Caco-2 (cell line): ENCODE results near the gene GCGR. TPM values are rescaled to one million over a fixed set of nuclear protein-coding genes. Genes with fewer than 3 reads are reported as not detected.

Experiments
- BruUV-seq: library from RNA; stranded (reverse); fragments of 400-500 nt; replicated peaks from 2 replicates; lab custom pipeline; 2021; lab: Mats Ljungman, UMichigan
- CTCF ChIA-PET: fragments of 300-600 bp; sonication (Branson Sonifier 250); formaldehyde crosslinking; loops from one replicate; lab custom pipeline; 2022; ENCODE audit warnings: antibody characterized with exemption; lab: Charles Lee
- POLR2A ChIA-PET: fragments of 300-600 bp; sonication (Branson Sonifier 250); formaldehyde crosslinking; loops from one replicate; lab custom pipeline; 2022; ENCODE audit warnings: antibody characterized with exemption; lab: Charles Lee
- DNase-seq, 2 experiments: peaks; one replicate each; pipeline versions ENCODE4 v3.0.0 to v3.0.0-alpha.2; 2020 to 2022
- H3K27me3 ChIP-seq: replicated peaks from 2 replicates; pipeline ENCODE4 v1.6.0; 2011; ENCODE audit warnings: low read length; ENCODE audit not compliant: control insufficient read depth, insufficient read depth
- H3K36me3 ChIP-seq: 2 replicates; pipeline ENCODE4 v1.5.1; 2011; ENCODE audit warnings: low read length; ENCODE audit not compliant: control insufficient read depth, insufficient read depth
- H3K4me1 ChIP-seq: fragments of 250-450 bp; sonication (Bioruptor Pico); 2 replicates; pipeline ENCODE4 v1.5.1; 2020; ENCODE audit warnings: mild to moderate bottlenecking
- H3K4me3 ChIP-seq: 2 replicates; pipeline ENCODE4 v1.5.1; 2011; ENCODE audit warnings: low read depth, mild to moderate bottlenecking, control low read depth, low read length
- H3K9me3 ChIP-seq: fragments of 250-450 bp; sonication (Bioruptor Pico); 2 replicates; pipeline ENCODE4 v1.5.1; 2020; ENCODE audit warnings: mild to moderate bottlenecking, moderate library complexity
- H3K27ac Mint-ChIP-seq: one replicate; pipeline ENCODE4 v1.8.0; 2022; ENCODE audit warnings: mixed read lengths; ENCODE audit not compliant: unreplicated experiment
- H3K27me3 Mint-ChIP-seq: one replicate; pipeline ENCODE4 v1.8.0; 2022; ENCODE audit warnings: mixed read lengths; ENCODE audit not compliant: insufficient read depth, unreplicated experiment
- H3K36me3 Mint-ChIP-seq: one replicate; pipeline ENCODE4 v1.8.0; 2022; ENCODE audit warnings: mild to moderate bottlenecking, mixed read lengths; ENCODE audit not compliant: insufficient read depth, unreplicated experiment
- H3K4me1 Mint-ChIP-seq: one replicate; pipeline ENCODE4 v1.8.0; 2022; ENCODE audit warnings: low read depth, mixed read lengths; ENCODE audit not compliant: unreplicated experiment
- H3K4me3 Mint-ChIP-seq: one replicate; pipeline ENCODE4 v1.8.0; 2022; ENCODE audit warnings: mild to moderate bottlenecking, moderate library complexity, mixed read lengths; ENCODE audit not compliant: unreplicated experiment
- H3K9me3 Mint-ChIP-seq: one replicate; pipeline ENCODE4 v1.8.0; 2022; ENCODE audit warnings: mixed read lengths; ENCODE audit not compliant: unreplicated experiment
- intact Hi-C: fragments of 100-400 bp; cut with micrococcal nuclease; formaldehyde crosslinking; loops from one replicate; pipeline ENCODE4 v1.10.0; 2022; ENCODE audit not compliant: unreplicated experiment
- total RNA-seq: library from RNA; stranded (reverse); gene quantifications from 2 replicates; pipeline ENCODE4 v1.2.3, GENCODE V29; 2022
- TF ChIP-seq, protein P1 (sequence below), 2 experiments: fragments of 200-600 bp in 1 of 2; IDR thresholded peaks; 1 replicate in 1 of 2; 2 replicates in 1 of 2; pipeline versions ENCODE4 v1.5.1 to v1.8.0; 2011 to 2022; ENCODE audit warnings: antibody characterized with exemption in 1 of 2, control low read depth in 1 of 2, inconsistent platforms in 1 of 2, low read depth in 1 of 2, low read length in 1 of 2, mild to moderate bottlenecking in 1 of 2, moderate library complexity in 1 of 2; ENCODE audit not compliant: insufficient read depth in 1 of 2, severe bottlenecking in 1 of 2, unreplicated experiment in 1 of 2

GCGR gene
- total RNA-seq, 1 experiment from 2014 or later, result 1.0 TPM

DNA sequence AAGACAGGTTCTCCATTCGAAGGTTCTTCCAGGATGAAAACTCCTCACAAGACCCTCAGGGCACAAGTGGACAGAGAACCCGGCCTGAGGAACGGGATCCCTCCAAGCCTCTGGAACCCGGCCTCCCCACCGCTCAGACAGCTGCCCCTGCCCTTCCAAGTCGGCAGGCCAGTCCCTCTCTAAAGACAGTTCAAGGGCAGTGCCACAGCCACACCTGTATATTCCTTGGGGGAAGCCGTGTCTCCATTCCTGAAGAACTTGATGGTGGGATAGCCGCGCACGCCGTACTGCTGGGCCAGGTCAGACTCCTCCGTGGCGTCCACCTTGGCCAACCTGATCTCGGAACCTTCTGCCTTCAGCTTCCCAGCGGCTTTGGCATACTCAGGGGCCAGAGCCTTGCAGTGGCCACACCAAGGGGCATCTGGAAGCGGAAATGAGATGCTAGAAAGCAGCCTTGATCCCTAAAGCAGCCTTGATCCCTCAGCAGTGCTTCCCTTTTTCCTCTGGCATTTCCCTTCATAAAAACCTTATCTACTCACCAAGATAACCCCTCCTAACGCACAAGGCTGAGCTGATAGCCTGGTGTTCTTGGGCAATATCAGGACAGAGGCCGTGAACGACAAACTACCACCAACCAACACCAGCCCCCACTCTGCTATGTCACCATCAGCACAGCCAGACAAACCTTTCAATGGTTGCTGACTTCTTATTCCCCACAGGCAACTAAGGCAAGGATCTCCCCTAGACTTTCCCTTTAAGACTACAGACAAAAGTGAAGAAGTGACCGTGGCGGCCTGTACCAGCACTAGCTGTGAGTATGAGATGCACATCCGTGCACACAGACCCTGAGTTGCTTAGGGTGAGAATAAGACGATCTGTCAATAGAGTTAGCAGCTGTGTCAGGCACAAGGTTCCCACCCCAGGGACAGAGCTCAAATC is 55.3 kb downstream of the GCGR start:
- CTCF ChIA-PET, result interaction anchor here (0.5 to 1.2 kb wide), 2 partner anchors 37 to 190 kb away, joined by 3 to 4 read pairs; no protein-coding TSS in a partner anchor
- Histone ChIP-seq H3K27me3 (no peaks in the 10 kb centered on the region), H3K4me1 (peaks cover 17% of the 10 kb centered on the region), H3K4me3 (peak overlapping the region; percentile 84), H3K9me3 (no peaks in the 10 kb centered on the region), H3K36me3 (peaks cover 8% of the 10 kb centered on the region)
- peak overlapping the region; percentile 89 for H3K4me3 Mint-ChIP-seq
- peaks cover 18% of the 10 kb centered on the region for H3K4me1 Mint-ChIP-seq
- POLR2A ChIA-PET, result interaction anchor here (0.6 to 0.8 kb wide), 3 partner anchors 18 to 26 kb away, joined by 4 to 8 read pairs (median 4); partner anchors contain the start of gene MCRIP1
- TF ChIP-seq, protein P1, sequence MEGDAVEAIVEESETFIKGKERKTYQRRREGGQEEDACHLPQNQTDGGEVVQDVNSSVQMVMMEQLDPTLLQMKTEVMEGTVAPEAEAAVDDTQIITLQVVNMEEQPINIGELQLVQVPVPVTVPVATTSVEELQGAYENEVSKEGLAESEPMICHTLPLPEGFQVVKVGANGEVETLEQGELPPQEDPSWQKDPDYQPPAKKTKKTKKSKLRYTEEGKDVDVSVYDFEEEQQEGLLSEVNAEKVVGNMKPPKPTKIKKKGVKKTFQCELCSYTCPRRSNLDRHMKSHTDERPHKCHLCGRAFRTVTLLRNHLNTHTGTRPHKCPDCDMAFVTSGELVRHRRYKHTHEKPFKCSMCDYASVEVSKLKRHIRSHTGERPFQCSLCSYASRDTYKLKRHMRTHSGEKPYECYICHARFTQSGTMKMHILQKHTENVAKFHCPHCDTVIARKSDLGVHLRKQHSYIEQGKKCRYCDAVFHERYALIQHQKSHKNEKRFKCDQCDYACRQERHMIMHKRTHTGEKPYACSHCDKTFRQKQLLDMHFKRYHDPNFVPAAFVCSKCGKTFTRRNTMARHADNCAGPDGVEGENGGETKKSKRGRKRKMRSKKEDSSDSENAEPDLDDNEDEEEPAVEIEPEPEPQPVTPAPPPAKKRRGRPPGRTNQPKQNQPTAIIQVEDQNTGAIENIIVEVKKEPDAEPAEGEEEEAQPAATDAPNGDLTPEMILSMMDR (IDR thresholded peaks at IDR 0.05; ENCODE audit: insufficient read depth in 1 of 2, low read depth in 1 of 2, low read length in 1 of 2, severe bottlenecking in 1 of 2, unreplicated experiment in 1 of 2), result no peak
- H3K36me3 Mint-ChIP-seq, result peaks cover 98% of the 10 kb centered on the region
- intact Hi-C loops, result no loop called here
- H3K27ac Mint-ChIP-seq, result peak overlapping the region; percentile 94
- TSS peak; percentile 54 for BruUV-seq
- H3K27me3 Mint-ChIP-seq, result no peaks in the 10 kb centered on the region
- H3K9me3 Mint-ChIP-seq, result no peaks in the 10 kb centered on the region
- peak in 1 of 2 experiments; percentile 37 for DNase-seq

DNA sequence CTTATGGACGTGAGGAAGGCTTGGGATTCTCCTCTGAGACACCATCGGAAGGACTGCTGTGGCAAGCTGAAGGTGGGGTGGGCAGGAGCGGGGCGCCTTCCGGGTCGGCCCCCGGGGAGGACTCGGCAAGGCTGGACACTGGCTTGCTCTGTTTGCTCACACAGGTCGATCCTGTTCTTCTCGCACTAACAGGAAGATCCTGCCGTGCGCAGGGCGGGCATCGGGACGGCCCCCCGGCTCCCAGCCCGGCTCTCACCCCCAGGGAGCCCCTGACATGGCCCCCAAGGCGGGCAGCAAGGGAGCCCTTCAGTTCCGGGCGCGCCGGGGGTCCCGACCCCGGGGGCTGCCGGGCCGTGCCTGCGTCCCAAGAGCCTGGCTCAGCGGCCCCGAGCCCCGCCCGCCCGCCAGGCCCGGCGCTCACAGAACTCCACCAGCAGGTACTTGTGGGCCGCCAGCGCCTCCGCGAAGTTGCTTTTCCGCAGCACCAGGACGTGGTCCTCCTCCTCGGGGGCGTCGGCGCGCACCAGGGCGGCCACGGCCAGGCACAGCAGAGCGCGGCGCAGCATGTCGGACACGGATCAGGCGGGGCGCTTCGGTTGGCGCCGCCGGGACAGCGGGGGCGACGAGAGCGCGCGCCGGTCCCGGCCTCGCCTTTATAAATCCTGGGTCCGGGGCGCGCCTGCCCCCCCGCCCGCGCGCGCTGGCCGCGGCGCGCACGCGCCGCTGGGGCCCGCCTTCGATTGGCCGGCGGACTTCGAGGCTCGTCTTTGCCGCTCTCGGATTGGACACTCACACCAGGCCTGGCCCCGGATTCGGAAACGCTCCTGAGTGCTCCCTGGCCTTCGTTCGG is 56.2 kb downstream of the GCGR start, which contains the start of gene P4HB:
P4HB (minus strand) TSS at position 630 of the 850 bp plus-strand sequence; CDS start at position 566, 64 bp downstream.
- peak within 1 kb of the TSS; percentile 89 for H3K4me3 Mint-ChIP-seq
- Histone ChIP-seq H3K36me3 (peaks cover 6% of the 10 kb centered on the region), H3K4me3 (peak within 1 kb of the TSS; percentile 84), H3K4me1 (peaks cover 17% of the 10 kb centered on the region), H3K9me3 (no peaks in the 10 kb centered on the region), H3K27me3 (no peaks in the 10 kb centered on the region)
- CTCF ChIA-PET, result no interaction called here
- no peaks in the 10 kb centered on the region for H3K9me3 Mint-ChIP-seq
- POLR2A ChIA-PET, result interaction anchor here (0.5 to 1.2 kb wide), 7 partner anchors 10 to 493 kb away, joined by 3 to 7 read pairs (median 4); partner anchors contain the start of genes ALYREF, DCXR and MCRIP1
- DNase-seq, result peak in 1 of 2 experiments; percentile 46
- H3K27ac Mint-ChIP-seq, result peak within 1 kb of the TSS; percentile 94
- intact Hi-C loops, result loop anchor here (1.0 kb wide), 2 partner anchors 12 to 27 kb away; partner anchors contain the start of gene MCRIP1
- no peaks in the 10 kb centered on the region for H3K27me3 Mint-ChIP-seq
- H3K4me1 Mint-ChIP-seq, result peaks cover 18% of the 10 kb centered on the region
- no TSS peak for BruUV-seq
- H3K36me3 Mint-ChIP-seq, result peaks cover 98% of the 10 kb centered on the region
- TF ChIP-seq, protein P1 (IDR thresholded peaks at IDR 0.05; ENCODE audit: insufficient read depth in 1 of 2, low read depth in 1 of 2, low read length in 1 of 2, severe bottlenecking in 1 of 2, unreplicated experiment in 1 of 2), result no peak
